ENCODE measurements around the gene POLN. TPM values are rescaled to one million over a fixed set of nuclear protein-coding genes. Genes with fewer than 3 reads are reported as not detected.

The POLN gene
- polyA plus RNA-seq, 1 experiment, result 1.5 TPM

- Histone ChIP-seq H3K4me3 (ENCODE audit: low read depth, low read length) (no peak overlapping the region), H3K36me3 (ENCODE audit: control insufficient read depth, insufficient read depth, low read length) (no peaks in the 10 kb centered on the region), H3K27me3 (ENCODE audit: control insufficient read depth, insufficient read depth, low read length) (no peaks in the 10 kb centered on the region)
- ChIA-PET CTCF (no interaction called here), POLR2A (no interaction called here)
- TF ChIP-seq, protein P1, sequence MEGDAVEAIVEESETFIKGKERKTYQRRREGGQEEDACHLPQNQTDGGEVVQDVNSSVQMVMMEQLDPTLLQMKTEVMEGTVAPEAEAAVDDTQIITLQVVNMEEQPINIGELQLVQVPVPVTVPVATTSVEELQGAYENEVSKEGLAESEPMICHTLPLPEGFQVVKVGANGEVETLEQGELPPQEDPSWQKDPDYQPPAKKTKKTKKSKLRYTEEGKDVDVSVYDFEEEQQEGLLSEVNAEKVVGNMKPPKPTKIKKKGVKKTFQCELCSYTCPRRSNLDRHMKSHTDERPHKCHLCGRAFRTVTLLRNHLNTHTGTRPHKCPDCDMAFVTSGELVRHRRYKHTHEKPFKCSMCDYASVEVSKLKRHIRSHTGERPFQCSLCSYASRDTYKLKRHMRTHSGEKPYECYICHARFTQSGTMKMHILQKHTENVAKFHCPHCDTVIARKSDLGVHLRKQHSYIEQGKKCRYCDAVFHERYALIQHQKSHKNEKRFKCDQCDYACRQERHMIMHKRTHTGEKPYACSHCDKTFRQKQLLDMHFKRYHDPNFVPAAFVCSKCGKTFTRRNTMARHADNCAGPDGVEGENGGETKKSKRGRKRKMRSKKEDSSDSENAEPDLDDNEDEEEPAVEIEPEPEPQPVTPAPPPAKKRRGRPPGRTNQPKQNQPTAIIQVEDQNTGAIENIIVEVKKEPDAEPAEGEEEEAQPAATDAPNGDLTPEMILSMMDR (IDR thresholded peaks at IDR 0.05; ENCODE audit: insufficient read depth, low read depth, low read length), result no peak
- no peak for DNase-seq (ENCODE audit: low read depth)
Measured at GRCh38 chr4:2182994-2183393, 58.9 kb downstream of the POLN start.

- no peaks in the 10 kb centered on the region for H3K36me3 ChIP-seq (ENCODE audit: control insufficient read depth, insufficient read depth, low read length)
- no peak overlapping the region for H3K4me3 ChIP-seq (ENCODE audit: low read depth, low read length)
- no peaks in the 10 kb centered on the region for H3K27me3 ChIP-seq (ENCODE audit: control insufficient read depth, insufficient read depth, low read length)
- ChIA-PET CTCF (no interaction called here), POLR2A (no interaction called here)
- DNase-seq (ENCODE audit: low read depth), result no peak
- TF ChIP-seq, protein P1 (IDR thresholded peaks at IDR 0.05; ENCODE audit: insufficient read depth, low read depth, low read length), result no peak
Measured at GRCh38 chr4:2180410-2180809, 61.5 kb downstream of the POLN start.

DNA sequence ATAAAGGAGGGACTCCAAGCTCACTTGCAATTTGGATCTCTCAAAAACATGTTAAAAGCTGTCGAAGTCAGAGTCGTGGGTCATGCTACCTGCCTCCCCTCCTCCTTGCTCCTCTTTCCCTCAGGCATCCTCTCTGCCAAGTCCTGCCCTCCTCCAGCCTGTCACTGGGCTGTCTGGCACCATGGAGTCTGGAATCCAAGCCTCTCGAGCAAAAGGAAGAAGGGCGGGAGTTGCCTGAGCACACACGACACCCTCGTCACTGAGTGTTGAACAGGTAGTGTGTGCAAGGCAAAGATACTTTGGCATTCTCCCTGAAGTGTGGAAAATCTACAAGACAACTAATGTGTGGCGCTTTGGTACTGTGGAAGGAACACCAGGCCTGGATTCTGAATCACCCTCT, 62.2 kb downstream of the POLN start:
- Histone ChIP-seq H3K4me3 (ENCODE audit: low read depth, low read length) (no peak overlapping the region), H3K36me3 (ENCODE audit: control insufficient read depth, insufficient read depth, low read length) (no peaks in the 10 kb centered on the region), H3K27me3 (ENCODE audit: control insufficient read depth, insufficient read depth, low read length) (no peaks in the 10 kb centered on the region)
- ChIA-PET CTCF (no interaction called here), POLR2A (no interaction called here)
- TF ChIP-seq, protein P1 (IDR thresholded peaks at IDR 0.05; ENCODE audit: insufficient read depth, low read depth, low read length), result no peak
- DNase-seq (ENCODE audit: low read depth), result no peak

GRCh38 chr4:2178986-2179385, 62.9 kb downstream of the POLN start:
- ChIA-PET POLR2A (no interaction called here), CTCF (no interaction called here)
- TF ChIP-seq, protein P1 (IDR thresholded peaks at IDR 0.05; ENCODE audit: insufficient read depth, low read depth, low read length), result no peak

GRCh38 chr4:2177443-2178093, 64.4 kb downstream of the POLN start:
- DNase-seq (ENCODE audit: low read depth), result no peak
- no peaks in the 10 kb centered on the region for H3K36me3 ChIP-seq (ENCODE audit: control insufficient read depth, insufficient read depth, low read length)
- no peaks in the 10 kb centered on the region for H3K27me3 ChIP-seq (ENCODE audit: control insufficient read depth, insufficient read depth, low read length)
- ChIA-PET CTCF (interaction anchor here (0.6 to 1.1 kb wide), 2 partner anchors 40 to 133 kb away, joined by 3 read pairs; no protein-coding TSS in a partner anchor), POLR2A (no interaction called here)
- no peak overlapping the region for H3K4me3 ChIP-seq (ENCODE audit: low read depth, low read length)
- TF ChIP-seq, protein P1 (IDR thresholded peaks at IDR 0.05; ENCODE audit: insufficient read depth, low read depth, low read length), result no peak

More at GRCh38 chr4:2178986-2179385, 62.9 kb downstream of the POLN start:
- DNase-seq (ENCODE audit: low read depth), result no peak
- Histone ChIP-seq H3K27me3 (ENCODE audit: control insufficient read depth, insufficient read depth, low read length) (no peaks in the 10 kb centered on the region), H3K36me3 (ENCODE audit: control insufficient read depth, insufficient read depth, low read length) (no peaks in the 10 kb centered on the region), H3K4me3 (ENCODE audit: low read depth, low read length) (no peak overlapping the region)

Data from BJ (cell line).